ENCODE data around the gene CLSTN2. TPM values are rescaled to one million over a fixed set of nuclear protein-coding genes. Genes with fewer than 3 reads are reported as not detected.

Gene CLSTN2
- total and polyA plus RNA-seq, 2 of the 8 experiments (the other 6 are each of a cell fraction or from before 2014, with no cell fraction given): 0.39 to 0.52 TPM

DNA sequence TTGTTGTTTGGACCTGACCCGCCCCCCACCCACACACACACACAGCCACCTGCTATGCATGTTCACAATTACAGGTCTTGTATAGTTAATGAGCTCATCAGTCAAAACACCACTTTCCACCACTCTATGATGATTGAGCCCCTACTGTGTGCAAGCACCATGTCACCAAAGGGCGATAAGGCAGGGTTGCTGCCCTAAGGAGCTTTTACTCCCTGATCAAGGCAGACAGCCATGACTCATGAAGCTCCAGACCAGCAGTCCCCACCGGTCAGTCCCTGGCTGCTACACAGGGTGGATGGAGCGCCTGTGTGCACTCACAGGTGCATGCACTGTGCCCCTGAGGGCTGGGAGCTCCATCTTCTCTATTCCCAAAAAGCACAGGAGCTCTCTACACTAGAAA is 270.6 kb downstream of the CLSTN2 start (continued):
- TF ChIP-seq CHD7 (IDR thresholded peaks at IDR 0.05; ENCODE audit: insufficient replicate concordance, low read length) (no peak), SP2 (IDR thresholded peaks at IDR 0.05; ENCODE audit: low read length) (no peak), CBX8 (IDR thresholded peaks at IDR 0.05; ENCODE audit: borderline replicate concordance, low read depth, low read length) (no peak), KDM5A (IDR thresholded peaks at IDR 0.05; ENCODE audit: low read length) (no peak), USF2 (IDR thresholded peaks at IDR 0.05; ENCODE audit: low read length) (no peak), EZH2 (IDR thresholded peaks at IDR 0.05; ENCODE audit: low read depth, low read length, severe bottlenecking) (no peak)

Measured in H1 (cell line).